OCI-LY7 (cell line): ENCODE measurements around the gene ETV1.

Source experiments
- CTCF ChIP-seq: fragments of 200-600 bp; sonication (generic); conservative IDR thresholded peaks from 2 replicates; pipeline ENCODE4 v1.5.1; 2014; ENCODE audit warnings: mild to moderate bottlenecking, antibody characterized with exemption, low read length, moderate library complexity, mixed read lengths
- EZH2phosphoT487 ChIP-seq: fragments of 200-600 bp; sonication (generic); IDR thresholded peaks from 2 replicates; pipeline ENCODE4 v1.6.1; 2018; ENCODE audit warnings: low read depth, borderline replicate concordance, mild to moderate bottlenecking, mixed run types, antibody characterized with exemption, low read length, moderate library complexity, mixed read lengths

DNA sequence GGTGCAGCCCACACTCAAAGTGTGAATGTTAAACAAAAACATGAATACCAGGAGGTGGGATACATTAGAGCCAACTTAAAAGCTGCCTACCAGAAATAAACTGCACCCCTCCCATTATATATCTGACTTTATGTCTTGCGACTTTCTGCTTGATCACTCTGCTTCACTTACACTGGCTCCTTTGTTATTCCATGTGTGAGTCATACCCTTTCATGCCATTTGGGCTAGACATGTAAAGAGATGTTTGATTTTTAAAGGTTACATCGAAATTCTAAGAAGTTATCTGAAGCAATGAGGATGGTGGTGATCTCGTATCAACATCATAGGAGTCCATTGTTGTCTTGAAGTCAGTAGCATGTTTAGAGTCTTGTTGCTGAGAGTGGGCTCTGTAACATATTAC, 31.6 kb upstream of the ETV1 start:
- TF ChIP-seq CTCF: no peak
- no peak for TF ChIP-seq EZH2phosphoT487
